NCI-H1694 (cell line): Measurements from ENCODE around the gene TSPAN8.
"Not testable (repeated sequence)": the region's sequence is repeated elsewhere in the genome, so short reads cannot be mapped to it uniquely, and the experiment has no call there.

Experiments
- DNase-seq: peaks from one replicate; lab custom pipeline; 2025; lab: John Stamatoyannopoulos, UW

The TSPAN8 gene

GRCh38 chr12:71157601-71158233 lies at the start of gene TSPAN8:
TSS of gene TSPAN8 (minus strand) at chr12:71157999. CDS start at chr12:71157678, 321 bp downstream.
- no peak for DNase-seq

GRCh38 chr12:71201136-71201679 lies 43.4 kb upstream of the TSPAN8 start:
- DNase-seq = no peak

GRCh38 chr12:71200706-71201105 lies 42.9 kb upstream of the TSPAN8 start:
- no peak for DNase-seq

GRCh38 chr12:71197460-71197859 lies 39.7 kb upstream of the TSPAN8 start:
- DNase-seq = no peak

GRCh38 chr12:71195338-71195896 lies 37.6 kb upstream of the TSPAN8 start:
- DNase-seq = no peak

- no peak for DNase-seq
Measured at GRCh38 chr12:71194657-71195056, 36.9 kb upstream of the TSPAN8 start.

GRCh38 chr12:71193041-71193440 lies 35.2 kb upstream of the TSPAN8 start:
- no peak for DNase-seq

- no peak for DNase-seq
Measured at GRCh38 chr12:71191509-71192196, 33.9 kb upstream of the TSPAN8 start.

- no peak for DNase-seq
Measured at GRCh38 chr12:71190822-71191221, 33.0 kb upstream of the TSPAN8 start.

GRCh38 chr12:71187379-71187778 lies 29.6 kb upstream of the TSPAN8 start:
- DNase-seq = no peak

- no peak for DNase-seq
Measured at GRCh38 chr12:71186571-71187288, 28.9 kb upstream of the TSPAN8 start.

- DNase-seq = no peak
Measured at GRCh38 chr12:71183846-71184245, 26.0 kb upstream of the TSPAN8 start.

- DNase-seq = no peak
Measured at GRCh38 chr12:71183018-71183417, 25.2 kb upstream of the TSPAN8 start.

- DNase-seq = no peak
Measured at GRCh38 chr12:71178162-71178561, 20.4 kb upstream of the TSPAN8 start.

- DNase-seq = no peak
Measured at GRCh38 chr12:71174825-71175224, 17.0 kb upstream of the TSPAN8 start.

GRCh38 chr12:71174146-71174545 lies 16.3 kb upstream of the TSPAN8 start:
- no peak for DNase-seq

- no peak for DNase-seq
Measured at GRCh38 chr12:71170456-71170855, 12.7 kb upstream of the TSPAN8 start.

- no peak for DNase-seq
Measured at GRCh38 chr12:71169286-71169685, 11.5 kb upstream of the TSPAN8 start.

GRCh38 chr12:71166862-71167496 lies 9.2 kb upstream of the TSPAN8 start:
- DNase-seq = no peak

- no peak for DNase-seq
Measured at GRCh38 chr12:71166280-71166679, 8.5 kb upstream of the TSPAN8 start.

- not testable (repeated sequence) for DNase-seq
Measured at GRCh38 chr12:71165780-71166179, 8.0 kb upstream of the TSPAN8 start.

GRCh38 chr12:71164568-71165197 lies 6.9 kb upstream of the TSPAN8 start:
- no peak for DNase-seq
